HG03039 (cell line): Measurements from ENCODE around the gene SLC9A7.

ENCODE experiments used
- ATAC-seq: cut with Tn5 transposase; IDR thresholded peaks from one replicate; pipeline ENCODE4 v1.9.1; 2021; ENCODE audit warnings: mild to moderate bottlenecking, moderate library complexity; ENCODE audit not compliant: unreplicated experiment

Gene SLC9A7

GRCh38 chrX:46653482-46653881 is 105.4 kb downstream of the SLC9A7 start:
- no peak for ATAC-seq

- no peak for ATAC-seq
Observed at GRCh38 chrX:46649421-46650260, 109.3 kb downstream of the SLC9A7 start.

GRCh38 chrX:46648660-46649059 is 110.3 kb downstream of the SLC9A7 start:
- ATAC-seq = no peak

GRCh38 chrX:46647251-46647650 is 111.7 kb downstream of the SLC9A7 start:
- no peak for ATAC-seq

GRCh38 chrX:46645614-46646013 is 113.3 kb downstream of the SLC9A7 start:
- ATAC-seq = no peak

GRCh38 chrX:46643636-46644035 is 115.3 kb downstream of the SLC9A7 start:
- no peak for ATAC-seq

- ATAC-seq = no peak
Observed at GRCh38 chrX:46642145-46642544, 116.8 kb downstream of the SLC9A7 start.

GRCh38 chrX:46637938-46638337 is 121.0 kb downstream of the SLC9A7 start:
- peak; percentile 70 for ATAC-seq

GRCh38 chrX:46636223-46636622 is 122.7 kb downstream of the SLC9A7 start:
- ATAC-seq = no peak

- ATAC-seq = no peak
Observed at GRCh38 chrX:46635186-46635585, 123.7 kb downstream of the SLC9A7 start.

- ATAC-seq = no peak
Observed at GRCh38 chrX:46634577-46634976, 124.3 kb downstream of the SLC9A7 start.

- ATAC-seq = no peak
Observed at GRCh38 chrX:46630141-46630540, 128.8 kb downstream of the SLC9A7 start.

GRCh38 chrX:46628460-46629371 is 130.2 kb downstream of the SLC9A7 start:
- ATAC-seq = peak; percentile 86

- peak; percentile 24 for ATAC-seq
Observed at GRCh38 chrX:46627711-46628419, 131.1 kb downstream of the SLC9A7 start.

GRCh38 chrX:46627062-46627461 is 131.9 kb downstream of the SLC9A7 start:
- ATAC-seq = no peak

GRCh38 chrX:46626566-46626965 is 132.4 kb downstream of the SLC9A7 start:
- ATAC-seq = no peak

- ATAC-seq = no peak
Observed at GRCh38 chrX:46624090-46624786, 134.7 kb downstream of the SLC9A7 start.

- no peak for ATAC-seq
Observed at GRCh38 chrX:46621572-46621971, 137.3 kb downstream of the SLC9A7 start.

- ATAC-seq = no peak
Observed at GRCh38 chrX:46620505-46620904, 138.4 kb downstream of the SLC9A7 start.

GRCh38 chrX:46618947-46619346 is 140.0 kb downstream of the SLC9A7 start:
- no peak for ATAC-seq

- ATAC-seq = no peak
Observed at GRCh38 chrX:46617906-46618305, 141.0 kb downstream of the SLC9A7 start.
